Kidney (tissue), 14 donors: ENCODE data around the gene TCP11L2. TPM values are rescaled to one million over a fixed set of nuclear protein-coding genes. Genes with fewer than 3 reads are reported as not detected.

Source experiments
- DNase-seq, 5 donors: peaks; one replicate each; pipeline ENCODE4 v3.0.0-alpha.2; 2013 to 2020
- FAIRE-seq: peaks from 2 replicates; lab custom pipeline; 2012; peaks lifted over from hg19 to GRCh38; lab: Jason Lieb, UNC
- H3K27ac ChIP-seq, 2 donors: one replicate each; pipeline ENCODE4 v1.7.0; 2013; ENCODE audit warnings: low read depth in 2 of 2, low read length in 2 of 2, inconsistent platforms in 1 of 2
- H3K27me3 ChIP-seq: one replicate; pipeline ENCODE4 v1.7.1; 2013; ENCODE audit warnings: low read length, inconsistent platforms; ENCODE audit not compliant: control insufficient read depth, insufficient read depth
- H3K36me3 ChIP-seq, 3 donors: one replicate each; pipeline versions ENCODE4 v1.7.0 to v1.7.1; 2013; ENCODE audit warnings: low read length in 3 of 3, control low read depth in 1 of 3, inconsistent platforms in 1 of 3; ENCODE audit not compliant: insufficient read depth in 3 of 3, control insufficient read depth in 2 of 3
- H3K4me1 ChIP-seq, 3 donors: one replicate each; pipeline versions ENCODE4 v1.7.0 to v1.7.1; 2013; ENCODE audit warnings: low read length in 3 of 3, inconsistent platforms in 1 of 3, low read depth in 1 of 3; ENCODE audit not compliant: control insufficient read depth in 2 of 3, insufficient read depth in 2 of 3
- H3K4me3 ChIP-seq, 3 donors: one replicate each; pipeline versions ENCODE4 v1.7.0 to v1.8.1; 2013; ENCODE audit warnings: low read length in 3 of 3, control low read depth in 1 of 3, inconsistent platforms in 1 of 3
- H3K9ac ChIP-seq, 3 donors: one replicate each; pipeline versions ENCODE4 v1.7.0 to v1.7.1; 2013; ENCODE audit warnings: low read length in 3 of 3, control low read depth in 1 of 3, inconsistent platforms in 1 of 3
- H3K9me3 ChIP-seq, 3 donors: one replicate each; pipeline versions ENCODE4 v1.7.0 to v1.7.1; 2013; ENCODE audit warnings: low read length in 3 of 3, control low read depth in 1 of 3, inconsistent platforms in 1 of 3; ENCODE audit not compliant: control insufficient read depth in 2 of 3, insufficient read depth in 1 of 3
- CTCF ChIP-seq: IDR thresholded peaks from 3 replicates; pipeline ENCODE4 v1.5.1; 2012; ENCODE audit warnings: mild to moderate bottlenecking, moderate library complexity, borderline replicate concordance; ENCODE audit not compliant: insufficient read depth; ENCODE audit errors: extremely low read depth
- intact Hi-C: fragments of 100-400 bp; cut with DNase I; formaldehyde crosslinking; loops from one replicate; pipeline ENCODE4 v1.11.1; 2022
- polyA plus RNA-seq: library from polyadenylated mRNA; stranded (reverse); fragments of 350-450 nt; fragmentation: Illumina TruSeq; extraction: RNeasy Lipid Tissue Mini Kit (QIAGEN cat#74804); gene quantifications from one replicate; pipeline ENCODE4 v1.2.3, GENCODE V29; 2014; ENCODE audit warnings: low read depth, low replicate concordance; ENCODE audit not compliant: insufficient read depth
- total RNA-seq: library from RNA; stranded (reverse); fragmentation: NEBNext Ultra II Directional; extraction: Animal tissue kit (Norgen Biotek cat#: 25700); gene quantifications from one replicate; pipeline ENCODE4 v1.2.1, GENCODE V29; 2021
- donor health status: control.
- donor health status: control.
- donor health status: control.
- donor health status: control.
- donor health status: control.
- donor health status: DM: yes; HTN: yes; CAD: no.
- donor health status: Normal renal cell carcinoma (clear cell type).

The TCP11L2 gene
- total and polyA plus RNA-seq, 2 donors from 2014 or later, result 2.3 to 34.5 TPM

- no peak for FAIRE-seq
- intact Hi-C loops, result no loop called here
These were observed 26.2 kb downstream of the TCP11L2 start for GRCh38 chr12:106328735-106329134.

GRCh38 chr12:106329231-106329982 is 26.9 kb downstream of the TCP11L2 start:
- H3K36me3 ChIP-seq, result peaks cover 5 to 23% (median 17%) of the 10 kb centered on the region in 3 donors
- intact Hi-C loops, result no loop called here
- peak in 2 of 5 donors; percentile 37 to 47 for DNase-seq

More at GRCh38 chr12:106328735-106329134, 26.2 kb downstream of the TCP11L2 start:
- DNase-seq, result no peak
- no peak for TF ChIP-seq CTCF
- peak overlapping the region in 1 of 2 donors; percentile 8 for H3K27ac ChIP-seq
- peaks cover 0 to 6% (median 2%) of the 10 kb centered on the region in 3 donors for H3K4me1 ChIP-seq
- no peaks in the 10 kb centered on the region for H3K9me3 ChIP-seq
- H3K36me3 ChIP-seq, result peaks cover 5 to 29% (median 23%) of the 10 kb centered on the region in 3 donors
- no peak overlapping the region for H3K9ac ChIP-seq
- H3K27me3 ChIP-seq, result no peaks in the 10 kb centered on the region
- no peak overlapping the region for H3K4me3 ChIP-seq

GRCh38 chr12:106331599-106331998 is 29.1 kb downstream of the TCP11L2 start:
- H3K4me3 ChIP-seq, result no peak overlapping the region
- FAIRE-seq, result no peak
- intact Hi-C loops, result no loop called here

More at GRCh38 chr12:106329231-106329982, 26.9 kb downstream of the TCP11L2 start:
- no peak for TF ChIP-seq CTCF
- H3K27ac ChIP-seq, result peak overlapping the region in 1 of 2 donors; percentile 8
- H3K4me1 ChIP-seq, result peaks cover 0 to 6% (median 2%) of the 10 kb centered on the region in 3 donors
- no peak for FAIRE-seq
- H3K4me3 ChIP-seq, result no peak overlapping the region
- H3K27me3 ChIP-seq, result no peaks in the 10 kb centered on the region
- no peaks in the 10 kb centered on the region for H3K9me3 ChIP-seq
- no peak overlapping the region for H3K9ac ChIP-seq

More at GRCh38 chr12:106331599-106331998, 29.1 kb downstream of the TCP11L2 start:
- Histone ChIP-seq H3K9ac (no peak overlapping the region), H3K4me1 (peaks cover 0 to 6% (median 2%) of the 10 kb centered on the region in 3 donors), H3K27ac (no peak overlapping the region), H3K36me3 (peaks cover 3 to 5% (median 3%) of the 10 kb centered on the region in 3 donors), H3K27me3 (no peaks in the 10 kb centered on the region), H3K9me3 (no peaks in the 10 kb centered on the region)
- TF ChIP-seq CTCF, result no peak
- DNase-seq, result no peak
